ENCODE results near the gene RMI1. TPM values are rescaled to one million over a fixed set of nuclear protein-coding genes. Genes with fewer than 3 reads are reported as not detected.
"Not testable (repeated sequence)": the region's sequence is repeated elsewhere in the genome, so short reads cannot be mapped to it uniquely, and the experiment has no call there.

Gene RMI1
- total and polyA plus RNA-seq, 4 donors, result 1.1 to 3.4 (median 3.1) TPM

- DNase-seq (no peak), ATAC-seq (ENCODE audit: low FRiP score) (no peak)
- Histone ChIP-seq H3K27me3 (ENCODE audit: control insufficient read depth in 1 of 2, insufficient read depth in 2 of 2, low read length in 1 of 2) (no peaks in the 10 kb centered on the region), H3K27ac (ENCODE audit: low read depth in 1 of 2, low read length in 2 of 2) (no peak overlapping the region), H3K4me1 (ENCODE audit: control insufficient read depth in 1 of 2, insufficient read depth in 2 of 2, low read length in 2 of 2) (no peaks in the 10 kb centered on the region), H3K36me3 (ENCODE audit: control insufficient read depth in 1 of 2, insufficient read depth in 2 of 2, low read length in 1 of 2) (no peaks in the 10 kb centered on the region), H3K9me3 (ENCODE audit: control insufficient read depth, low read length) (no peaks in the 10 kb centered on the region), H3K4me3 (ENCODE audit: low read length in 2 of 2) (no peak overlapping the region)
- 94 to 96% methylated on average over 3 of the region's 3 CpGs for WGBS, 2 donors
- intact Hi-C loops (cut with DNase I), result no loop called here
These were observed 22.6 kb downstream of the RMI1 start for GRCh38 chr9:84003246-84003645.

DNA sequence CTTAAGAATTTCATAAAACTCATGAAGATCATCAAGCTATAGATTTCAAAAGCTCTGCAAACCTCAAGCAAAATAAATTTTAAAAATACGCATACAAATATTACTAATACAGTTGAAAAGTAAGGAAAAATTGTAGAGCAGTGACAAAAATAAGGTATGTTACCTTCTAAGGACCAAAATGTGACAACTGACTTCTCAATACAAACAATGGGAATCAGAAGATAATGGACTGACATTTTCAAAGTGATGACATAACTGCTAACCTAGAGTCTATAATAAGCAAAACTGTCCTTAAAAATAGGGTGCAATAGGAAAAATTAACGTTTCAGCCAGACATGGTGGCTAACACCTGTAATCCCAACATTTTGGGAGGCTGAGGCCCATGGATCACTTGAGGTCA lies 27.1 kb downstream of the RMI1 start:
- DNase-seq (no peak), ATAC-seq (ENCODE audit: low FRiP score) (no peak)
- Histone ChIP-seq H3K4me3 (ENCODE audit: low read length in 2 of 2) (no peak overlapping the region), H3K27ac (ENCODE audit: low read depth in 1 of 2, low read length in 2 of 2) (no peak overlapping the region), H3K27me3 (ENCODE audit: control insufficient read depth in 1 of 2, insufficient read depth in 2 of 2, low read length in 1 of 2) (no peaks in the 10 kb centered on the region), H3K36me3 (ENCODE audit: control insufficient read depth in 1 of 2, insufficient read depth in 2 of 2, low read length in 1 of 2) (no peaks in the 10 kb centered on the region), H3K4me1 (ENCODE audit: control insufficient read depth in 1 of 2, insufficient read depth in 2 of 2, low read length in 2 of 2) (no peaks in the 10 kb centered on the region), H3K9me3 (ENCODE audit: control insufficient read depth, low read length) (peaks cover 1% of the 10 kb centered on the region)
- 96 to 97% methylated on average over 2 of the region's 2 CpGs for WGBS, 2 donors
- intact Hi-C loops (cut with DNase I), result no loop called here

- Histone ChIP-seq H3K36me3 (ENCODE audit: control insufficient read depth in 1 of 2, insufficient read depth in 2 of 2, low read length in 1 of 2) (no peaks in the 10 kb centered on the region), H3K9me3 (ENCODE audit: control insufficient read depth, low read length) (no peaks in the 10 kb centered on the region), H3K27ac (ENCODE audit: low read depth in 1 of 2, low read length in 2 of 2) (no peak overlapping the region), H3K27me3 (ENCODE audit: control insufficient read depth in 1 of 2, insufficient read depth in 2 of 2, low read length in 1 of 2) (no peaks in the 10 kb centered on the region), H3K4me1 (ENCODE audit: control insufficient read depth in 1 of 2, insufficient read depth in 2 of 2, low read length in 2 of 2) (no peaks in the 10 kb centered on the region), H3K4me3 (ENCODE audit: low read length in 2 of 2) (no peak overlapping the region)
- 60 to 86% methylated on average over 4 of the region's 4 CpGs for WGBS, 2 donors
- ATAC-seq (ENCODE audit: low FRiP score) (no peak), DNase-seq (no peak)
- intact Hi-C loops (cut with DNase I), result no loop called here
These were observed 43.5 kb downstream of the RMI1 start for GRCh38 chr9:84024041-84024575.

DNA sequence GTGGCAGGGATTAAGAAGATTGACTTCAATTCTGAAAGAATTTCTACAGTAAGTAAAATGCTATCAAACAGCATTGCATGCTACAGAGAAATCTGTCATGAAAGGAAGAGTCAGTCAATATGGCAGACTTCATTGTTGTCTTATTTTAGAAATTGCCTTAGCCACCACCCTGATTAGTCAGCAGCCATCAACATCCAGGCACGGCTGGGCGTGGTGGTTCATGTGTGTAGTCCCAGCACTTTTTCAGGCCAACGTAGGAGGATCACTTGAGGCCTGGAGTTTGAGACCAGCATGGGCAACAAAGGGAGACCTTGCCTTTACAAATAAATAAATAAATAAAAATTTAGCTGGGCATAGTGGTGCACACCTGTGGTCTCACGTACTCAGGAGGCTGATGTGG lies 46.6 kb downstream of the RMI1 start:
- WGBS, 2 donors, result 87 to 95% methylated on average over 4 of the region's 4 CpGs
- intact Hi-C loops (cut with DNase I), result no loop called here
- no peak overlapping the region for H3K4me3 ChIP-seq (ENCODE audit: low read length in 2 of 2)

GRCh38 chr9:84031534-84031933 lies 50.9 kb downstream of the RMI1 start:
- intact Hi-C loops (cut with DNase I), result no loop called here
- DNase-seq (no peak), ATAC-seq (ENCODE audit: low FRiP score) (no peak)
- H3K4me3 ChIP-seq (ENCODE audit: low read length in 2 of 2), result no peak overlapping the region
- no peaks in the 10 kb centered on the region for H3K27me3 ChIP-seq (ENCODE audit: control insufficient read depth in 1 of 2, insufficient read depth in 2 of 2, low read length in 1 of 2)
- no peaks in the 10 kb centered on the region for H3K36me3 ChIP-seq (ENCODE audit: control insufficient read depth in 1 of 2, insufficient read depth in 2 of 2, low read length in 1 of 2)
- H3K27ac ChIP-seq (ENCODE audit: low read depth in 1 of 2, low read length in 2 of 2), result no peak overlapping the region
- no peaks in the 10 kb centered on the region for H3K9me3 ChIP-seq (ENCODE audit: control insufficient read depth, low read length)
- 61 to 67% methylated on average over 2 of the region's 2 CpGs for WGBS, 2 donors
- H3K4me1 ChIP-seq (ENCODE audit: control insufficient read depth in 1 of 2, insufficient read depth in 2 of 2, low read length in 2 of 2), result no peaks in the 10 kb centered on the region

More for the DNA sequence above, 46.6 kb downstream of the RMI1 start:
- H3K36me3 ChIP-seq (ENCODE audit: control insufficient read depth in 1 of 2, insufficient read depth in 2 of 2, low read length in 1 of 2), result no peaks in the 10 kb centered on the region
- no peaks in the 10 kb centered on the region for H3K27me3 ChIP-seq (ENCODE audit: control insufficient read depth in 1 of 2, insufficient read depth in 2 of 2, low read length in 1 of 2)
- H3K9me3 ChIP-seq (ENCODE audit: control insufficient read depth, low read length), result no peaks in the 10 kb centered on the region
- ATAC-seq (ENCODE audit: low FRiP score) (no peak), DNase-seq (no peak)
- H3K4me1 ChIP-seq (ENCODE audit: control insufficient read depth in 1 of 2, insufficient read depth in 2 of 2, low read length in 2 of 2), result no peaks in the 10 kb centered on the region
- no peak overlapping the region for H3K27ac ChIP-seq (ENCODE audit: low read depth in 1 of 2, low read length in 2 of 2)

- H3K36me3 ChIP-seq (ENCODE audit: control insufficient read depth in 1 of 2, insufficient read depth in 2 of 2, low read length in 1 of 2); H3K9me3 ChIP-seq (ENCODE audit: control insufficient read depth, low read length); DNase-seq; H3K4me1 ChIP-seq (ENCODE audit: control insufficient read depth in 1 of 2, insufficient read depth in 2 of 2, low read length in 2 of 2); intact Hi-C loops (cut with DNase I); H3K4me3 ChIP-seq (ENCODE audit: low read length in 2 of 2); H3K27ac ChIP-seq (ENCODE audit: low read depth in 1 of 2, low read length in 2 of 2); H3K27me3 ChIP-seq (ENCODE audit: control insufficient read depth in 1 of 2, insufficient read depth in 2 of 2, low read length in 1 of 2); ATAC-seq (ENCODE audit: low FRiP score): not testable (repeated sequence)
- WGBS, 2 donors, result 76 to 83% methylated on average over 5 of the region's 5 CpGs
These were observed 61.3 kb downstream of the RMI1 start for GRCh38 chr9:84041857-84042256.

DNA sequence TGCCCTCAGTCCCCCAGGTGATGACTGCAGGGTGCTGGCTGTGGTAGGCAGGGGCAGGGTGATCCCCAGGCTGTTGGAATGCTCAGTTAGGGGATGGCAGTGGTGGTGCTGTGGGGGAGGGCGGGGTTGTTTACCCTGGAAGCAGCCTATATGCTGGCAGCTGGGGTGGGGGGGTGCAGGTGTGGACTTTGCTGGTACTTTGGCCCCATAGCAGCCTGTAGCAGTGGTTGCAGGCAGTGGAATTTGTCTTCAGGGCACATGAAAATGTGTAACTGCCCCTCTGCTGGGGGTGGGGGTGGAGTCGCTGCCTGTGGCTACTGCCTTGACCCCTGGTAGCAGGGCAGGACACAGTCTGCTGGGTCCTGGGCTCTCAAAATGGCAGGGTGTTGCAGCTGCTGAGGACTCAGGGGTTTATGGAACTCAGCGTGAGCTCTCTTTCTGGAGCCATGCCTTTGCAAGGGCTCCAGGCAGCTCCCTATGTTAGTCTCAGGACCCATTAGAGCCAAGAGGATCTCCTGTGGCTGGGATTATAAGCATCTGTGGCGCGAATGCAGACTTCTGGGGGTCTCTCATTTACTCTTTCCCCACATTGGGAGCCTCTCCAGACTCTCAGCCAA lies 65.0 kb downstream of the RMI1 start:
- Histone ChIP-seq H3K27ac (ENCODE audit: low read depth in 1 of 2, low read length in 2 of 2) (no peak overlapping the region), H3K27me3 (ENCODE audit: control insufficient read depth in 1 of 2, insufficient read depth in 2 of 2, low read length in 1 of 2) (no peaks in the 10 kb centered on the region), H3K9me3 (ENCODE audit: control insufficient read depth, low read length) (no peaks in the 10 kb centered on the region), H3K36me3 (ENCODE audit: control insufficient read depth in 1 of 2, insufficient read depth in 2 of 2, low read length in 1 of 2) (no peaks in the 10 kb centered on the region), H3K4me1 (ENCODE audit: control insufficient read depth in 1 of 2, insufficient read depth in 2 of 2, low read length in 2 of 2) (no peaks in the 10 kb centered on the region), H3K4me3 (ENCODE audit: low read length in 2 of 2) (no peak overlapping the region)
- 74 to 78% methylated on average over 5 of the region's 5 CpGs for WGBS, 2 donors
- ATAC-seq (ENCODE audit: low FRiP score), result peak; percentile 29
- DNase-seq, result no peak
- intact Hi-C loops (cut with DNase I), result no loop called here

Small RNA genes lying within 50 kb of the gene (microRNA-seq; reads per million reads assigned to microRNA genes)
- 19.9 to 25.0 reads per million in 2 donors for gene MIR7-1

Other genes starting within 250 kb of the RMI1 start
- 10 to 100 TPM in 1 of 2 donors, 1 to 10 TPM in 1; 8.0 to 10.2 TPM for gene GKAP1, start 163.0 kb upstream of the RMI1 start, total RNA-seq
- gene GKAP1, start 163.0 kb upstream of the RMI1 start, polyA plus RNA-seq, result 10 to 100 TPM in 1 of 2 donors, 1 to 10 TPM in 1; 8.2 to 14.8 TPM
- 1 to 10 TPM; 6.8 to 8.0 TPM for gene KIF27, start 59.4 kb upstream of the RMI1 start, total RNA-seq
- 1 to 10 TPM in 1 of 2 donors, under 1 TPM in 1; 0.25 to 1.9 TPM for gene KIF27, start 59.4 kb upstream of the RMI1 start, polyA plus RNA-seq
- 100 to 1,000 TPM; 369 to 394 TPM for gene HNRNPK, start 590 bp upstream of the RMI1 start, total RNA-seq
- gene HNRNPK, start 590 bp upstream of the RMI1 start, polyA plus RNA-seq, result 100 to 1,000 TPM; 172 to 247 TPM